Parathyroid adenoma (tissue), 2 donors: Measurements from ENCODE around the gene ZNF678.
"Not testable (repeated sequence)": the region's sequence is repeated elsewhere in the genome, so short reads cannot be mapped to it uniquely, and the experiment has no call there.

Experiments used
- H2AFZ ChIP-seq: fragments of 300-600 bp; sonication (generic); one replicate; pipeline ENCODE4 v1.7.0; 2017; ENCODE audit warnings: antibody characterized with exemption, mild to moderate bottlenecking
- H3K27ac ChIP-seq: fragments of 300-600 bp; sonication (generic); one replicate; pipeline ENCODE4 v1.7.0; 2017
- H3K27me3 ChIP-seq: fragments of 300-600 bp; sonication (generic); one replicate; pipeline ENCODE4 v1.7.0; 2017; ENCODE audit warnings: low read length; ENCODE audit not compliant: control insufficient read depth, insufficient read depth
- H3K36me3 ChIP-seq: fragments of 300-600 bp; sonication (generic); one replicate; pipeline ENCODE4 v1.7.0; 2017; ENCODE audit warnings: low read length; ENCODE audit not compliant: control insufficient read depth, insufficient read depth
- H3K4me1 ChIP-seq: fragments of 300-600 bp; sonication (generic); one replicate; pipeline ENCODE4 v1.7.0; 2017; ENCODE audit warnings: control low read depth
- H3K4me2 ChIP-seq: fragments of 300-600 bp; sonication (generic); one replicate; pipeline ENCODE4 v1.7.0; 2017; ENCODE audit warnings: low read length
- H3K4me3 ChIP-seq: fragments of 300-600 bp; sonication (generic); one replicate; pipeline ENCODE4 v1.7.0; 2017; ENCODE audit warnings: low read depth, low read length
- H3K79me2 ChIP-seq: fragments of 300-600 bp; sonication (generic); one replicate; pipeline ENCODE4 v1.7.0; 2017; ENCODE audit warnings: control low read depth
- H3K9ac ChIP-seq: fragments of 300-600 bp; sonication (generic); one replicate; pipeline ENCODE4 v1.7.0; 2017; ENCODE audit warnings: mild to moderate bottlenecking
- H3K9me3 ChIP-seq: fragments of 300-600 bp; sonication (generic); one replicate; pipeline ENCODE4 v1.7.0; 2017; ENCODE audit warnings: low read length; ENCODE audit not compliant: control insufficient read depth
- TF ChIP-seq, protein P1 (sequence below): fragments of 300-600 bp; sonication (generic); IDR thresholded peaks from one replicate; pipeline ENCODE4 v1.7.0; 2017; ENCODE audit warnings: antibody characterized with exemption, mild to moderate bottlenecking
- donor health status: primary hyperparathyroidism.

Gene ZNF678

DNA sequence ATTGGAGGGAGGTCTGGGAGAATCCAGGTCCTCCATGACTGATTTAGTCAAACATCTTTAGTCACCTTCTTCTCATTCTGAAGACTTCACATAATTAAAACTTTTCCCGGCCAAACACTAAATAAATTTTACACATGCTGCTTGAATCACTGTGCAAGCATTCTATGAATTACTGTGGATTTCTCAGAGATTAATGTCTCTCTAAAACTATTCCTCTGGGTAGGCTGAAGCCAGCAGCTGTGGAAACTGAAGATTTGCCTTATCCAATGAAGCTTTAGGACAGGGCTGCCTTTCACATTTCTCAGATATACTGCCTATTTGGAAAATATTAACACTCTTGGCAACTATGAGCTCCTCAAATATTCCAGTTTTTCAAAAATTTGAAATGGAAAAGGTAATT lies 110.1 kb downstream of the ZNF678 start:
- no peaks in the 10 kb centered on the region for H3K27me3 ChIP-seq
- H3K27ac ChIP-seq = no peak overlapping the region
- H3K79me2 ChIP-seq = no peaks in the 10 kb centered on the region
- no peaks in the 10 kb centered on the region for H3K4me1 ChIP-seq
- peaks cover 3% of the 10 kb centered on the region for H3K36me3 ChIP-seq
- no peak overlapping the region for H3K4me2 ChIP-seq
- TF ChIP-seq, protein P1, sequence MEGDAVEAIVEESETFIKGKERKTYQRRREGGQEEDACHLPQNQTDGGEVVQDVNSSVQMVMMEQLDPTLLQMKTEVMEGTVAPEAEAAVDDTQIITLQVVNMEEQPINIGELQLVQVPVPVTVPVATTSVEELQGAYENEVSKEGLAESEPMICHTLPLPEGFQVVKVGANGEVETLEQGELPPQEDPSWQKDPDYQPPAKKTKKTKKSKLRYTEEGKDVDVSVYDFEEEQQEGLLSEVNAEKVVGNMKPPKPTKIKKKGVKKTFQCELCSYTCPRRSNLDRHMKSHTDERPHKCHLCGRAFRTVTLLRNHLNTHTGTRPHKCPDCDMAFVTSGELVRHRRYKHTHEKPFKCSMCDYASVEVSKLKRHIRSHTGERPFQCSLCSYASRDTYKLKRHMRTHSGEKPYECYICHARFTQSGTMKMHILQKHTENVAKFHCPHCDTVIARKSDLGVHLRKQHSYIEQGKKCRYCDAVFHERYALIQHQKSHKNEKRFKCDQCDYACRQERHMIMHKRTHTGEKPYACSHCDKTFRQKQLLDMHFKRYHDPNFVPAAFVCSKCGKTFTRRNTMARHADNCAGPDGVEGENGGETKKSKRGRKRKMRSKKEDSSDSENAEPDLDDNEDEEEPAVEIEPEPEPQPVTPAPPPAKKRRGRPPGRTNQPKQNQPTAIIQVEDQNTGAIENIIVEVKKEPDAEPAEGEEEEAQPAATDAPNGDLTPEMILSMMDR = no peak
- H3K9me3 ChIP-seq = no peaks in the 10 kb centered on the region
- no peak overlapping the region for H2AFZ ChIP-seq
- H3K4me3 ChIP-seq = no peak overlapping the region
- H3K9ac ChIP-seq = no peak overlapping the region

DNA sequence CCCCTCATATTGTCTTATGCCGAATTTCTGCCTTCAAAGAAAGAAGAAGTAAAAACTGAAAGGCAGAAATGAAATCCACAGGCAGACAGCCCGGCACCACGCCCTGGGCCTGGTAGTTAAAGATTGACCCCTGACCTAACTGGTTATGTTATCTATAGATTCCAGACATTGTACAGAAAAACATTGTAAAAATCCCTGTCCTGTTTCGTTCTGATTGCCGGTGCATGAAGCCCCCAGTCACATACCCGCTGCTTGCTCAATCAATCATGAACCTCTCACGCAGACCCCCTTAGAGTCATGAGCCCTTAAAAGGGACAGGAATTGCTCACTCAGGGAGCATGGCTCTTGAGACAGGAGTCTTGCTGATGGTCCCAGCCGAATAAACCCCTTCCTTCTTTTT lies 122.5 kb downstream of the ZNF678 start:
- H3K79me2 ChIP-seq = no peaks in the 10 kb centered on the region
- no peak overlapping the region for H3K4me3 ChIP-seq
- H3K4me1 ChIP-seq = no peaks in the 10 kb centered on the region
- no peaks in the 10 kb centered on the region for H3K27me3 ChIP-seq
- H3K27ac ChIP-seq = no peak overlapping the region
- peaks cover 3% of the 10 kb centered on the region for H3K9me3 ChIP-seq
- no peak overlapping the region for H3K4me2 ChIP-seq
- no peak overlapping the region for H3K9ac ChIP-seq
- TF ChIP-seq, protein P1 = no peak
- H2AFZ ChIP-seq = no peak overlapping the region
- no peaks in the 10 kb centered on the region for H3K36me3 ChIP-seq

DNA sequence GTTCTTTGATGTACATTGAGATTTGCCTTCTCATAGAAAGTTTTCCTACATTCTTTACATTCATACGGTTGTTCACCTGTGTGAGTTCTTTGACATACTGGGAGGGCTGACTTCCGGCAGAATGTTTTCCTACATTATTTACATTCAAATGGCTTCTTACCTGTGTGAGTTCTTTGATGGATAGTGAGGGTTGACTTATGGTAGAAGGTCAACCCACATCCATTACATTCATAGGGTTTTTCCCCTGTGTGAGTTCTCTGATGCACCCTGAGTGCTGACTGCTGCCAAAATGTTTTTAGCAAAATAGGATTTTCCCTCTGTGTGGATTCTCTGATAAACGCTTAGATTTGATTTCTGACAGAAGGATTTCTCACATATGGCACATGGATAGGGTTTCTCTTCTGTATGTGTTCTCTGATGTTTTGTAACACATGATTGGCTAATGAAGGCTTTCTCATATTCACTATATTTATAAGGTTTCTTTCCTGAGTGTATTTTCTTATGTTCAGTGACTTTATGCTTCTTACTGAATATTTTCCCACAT lies 134.0 kb downstream of the ZNF678 start:
- Histone ChIP-seq H3K27me3 (no peaks in the 10 kb centered on the region), H2AFZ (no peak overlapping the region), H3K79me2 (no peaks in the 10 kb centered on the region), H3K36me3 (no peaks in the 10 kb centered on the region), H3K9ac (no peak overlapping the region), H3K4me1 (no peaks in the 10 kb centered on the region), H3K9me3 (no peaks in the 10 kb centered on the region), H3K4me2 (no peak overlapping the region), H3K4me3 (no peak overlapping the region), H3K27ac (no peak overlapping the region)
- TF ChIP-seq, protein P1 = no peak

DNA sequence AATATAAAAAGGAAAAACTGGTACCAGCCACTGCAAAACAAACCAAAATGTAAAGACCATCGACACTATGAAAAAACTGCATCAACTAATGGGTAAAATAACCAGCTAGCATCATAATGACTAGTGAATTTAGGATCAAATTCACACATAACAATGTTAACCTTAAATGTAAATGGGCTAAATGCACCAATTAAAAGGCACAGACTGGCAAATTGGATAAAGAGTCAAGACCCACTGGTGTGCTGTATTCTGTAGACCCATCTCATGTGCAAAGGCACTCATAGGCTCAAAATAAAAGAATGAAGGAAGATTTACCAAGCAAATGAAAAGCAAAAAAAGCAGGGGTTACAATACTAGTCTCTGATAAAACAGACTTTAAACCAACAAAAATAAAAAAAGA lies 138.3 kb downstream of the ZNF678 start:
- not testable (repeated sequence) for H3K4me3 ChIP-seq, H3K79me2 ChIP-seq, H3K27me3 ChIP-seq, H3K4me2 ChIP-seq, H3K9ac ChIP-seq, H3K4me1 ChIP-seq, H3K36me3 ChIP-seq, H3K9me3 ChIP-seq, H2AFZ ChIP-seq, H3K27ac ChIP-seq

DNA sequence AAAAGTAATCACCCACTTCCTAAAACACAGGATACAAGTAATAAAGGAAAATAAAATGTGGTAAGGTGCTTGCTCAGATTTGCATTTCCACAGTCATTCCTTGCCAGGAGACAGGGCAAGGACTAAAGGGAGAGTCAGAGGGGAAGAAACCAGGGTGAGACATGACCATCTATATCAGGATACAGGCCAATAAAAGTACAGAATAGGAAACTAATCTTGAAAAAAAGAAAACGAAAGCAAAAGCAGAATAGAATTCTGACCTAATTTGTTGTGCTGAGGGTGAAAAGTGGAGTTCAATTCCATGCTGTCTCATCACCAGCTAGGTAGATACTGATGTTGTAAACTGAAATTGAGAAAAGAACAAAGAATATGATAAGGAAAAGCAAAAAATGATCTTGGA lies 144.5 kb downstream of the ZNF678 start:
- TF ChIP-seq, protein P1 = no peak
- no peak overlapping the region for H3K4me3 ChIP-seq

More for the DNA sequence above, 144.5 kb downstream of the ZNF678 start:
- H3K36me3 ChIP-seq = no peaks in the 10 kb centered on the region
- no peak overlapping the region for H3K27ac ChIP-seq
- H2AFZ ChIP-seq = no peak overlapping the region
- H3K4me2 ChIP-seq = no peak overlapping the region
- H3K79me2 ChIP-seq = no peaks in the 10 kb centered on the region
- H3K27me3 ChIP-seq = no peaks in the 10 kb centered on the region
- H3K9me3 ChIP-seq = no peaks in the 10 kb centered on the region
- no peaks in the 10 kb centered on the region for H3K4me1 ChIP-seq
- H3K9ac ChIP-seq = no peak overlapping the region
